ENCODE measurements around the gene NFATC3. TPM values are rescaled to one million over a fixed set of nuclear protein-coding genes. Genes with fewer than 3 reads are reported as not detected.

NFATC3 gene
- 52.7 and 53.9 TPM in 2 replicates for total RNA-seq (2014; rRNA removed; shearing (Covaris generic))

DNA sequence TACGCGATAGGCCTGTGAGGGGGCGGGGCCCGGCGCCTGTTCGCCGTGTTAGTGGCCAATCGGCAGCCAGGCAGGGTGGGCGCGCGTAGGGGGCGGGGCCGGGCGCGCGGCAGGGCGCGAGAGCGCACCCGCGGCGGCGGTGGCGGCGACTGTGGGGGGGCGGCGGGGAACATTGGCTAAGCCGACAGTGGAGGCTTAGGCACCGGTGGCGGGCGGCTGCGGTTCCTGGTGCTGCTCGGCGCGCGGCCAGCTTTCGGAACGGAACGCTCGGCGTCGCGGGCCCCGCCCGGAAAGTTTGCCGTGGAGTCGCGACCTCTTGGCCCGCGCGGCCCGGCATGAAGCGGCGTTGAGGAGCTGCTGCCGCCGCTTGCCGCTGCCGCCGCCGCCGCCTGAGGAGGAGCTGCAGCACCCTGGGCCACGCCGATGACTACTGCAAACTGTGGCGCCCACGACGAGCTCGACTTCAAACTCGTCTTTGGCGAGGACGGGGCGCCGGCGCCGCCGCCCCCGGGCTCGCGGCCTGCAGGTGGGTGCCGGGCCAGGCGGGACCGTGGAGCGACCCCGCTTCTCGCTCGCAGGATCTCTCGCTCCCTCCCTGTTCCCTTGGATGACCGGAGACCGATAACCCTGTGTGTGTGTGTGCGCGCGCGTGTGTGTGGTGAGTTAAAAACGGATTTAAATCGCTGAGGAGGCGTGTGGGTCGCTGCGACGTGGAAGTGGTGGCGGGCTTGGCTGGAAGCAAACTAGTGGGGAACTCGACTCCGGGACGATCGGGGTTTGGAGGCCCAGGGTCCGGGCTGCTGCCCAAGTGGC lies at the start of gene NFATC3:
NFATC3 (plus strand) TSS at position 112 of the 813 bp plus-strand sequence; CDS start at position 424, 312 bp downstream.
- no peaks in the 10 kb centered on the region for H3K9me3 ChIP-seq (replicated peaks)
- H3K4me3 ChIP-seq, result peak within 1 kb of the TSS; percentile 89
- H3K27ac ChIP-seq, result peak within 1 kb of the TSS; percentile 96
- no peaks in the 10 kb centered on the region for H3K36me3 ChIP-seq
- H3K4me1 ChIP-seq, result no peaks in the 10 kb centered on the region
- peak; percentile 53 to 96 for DNase-seq
- H3K27me3 ChIP-seq, result no peaks in the 10 kb centered on the region

DNA sequence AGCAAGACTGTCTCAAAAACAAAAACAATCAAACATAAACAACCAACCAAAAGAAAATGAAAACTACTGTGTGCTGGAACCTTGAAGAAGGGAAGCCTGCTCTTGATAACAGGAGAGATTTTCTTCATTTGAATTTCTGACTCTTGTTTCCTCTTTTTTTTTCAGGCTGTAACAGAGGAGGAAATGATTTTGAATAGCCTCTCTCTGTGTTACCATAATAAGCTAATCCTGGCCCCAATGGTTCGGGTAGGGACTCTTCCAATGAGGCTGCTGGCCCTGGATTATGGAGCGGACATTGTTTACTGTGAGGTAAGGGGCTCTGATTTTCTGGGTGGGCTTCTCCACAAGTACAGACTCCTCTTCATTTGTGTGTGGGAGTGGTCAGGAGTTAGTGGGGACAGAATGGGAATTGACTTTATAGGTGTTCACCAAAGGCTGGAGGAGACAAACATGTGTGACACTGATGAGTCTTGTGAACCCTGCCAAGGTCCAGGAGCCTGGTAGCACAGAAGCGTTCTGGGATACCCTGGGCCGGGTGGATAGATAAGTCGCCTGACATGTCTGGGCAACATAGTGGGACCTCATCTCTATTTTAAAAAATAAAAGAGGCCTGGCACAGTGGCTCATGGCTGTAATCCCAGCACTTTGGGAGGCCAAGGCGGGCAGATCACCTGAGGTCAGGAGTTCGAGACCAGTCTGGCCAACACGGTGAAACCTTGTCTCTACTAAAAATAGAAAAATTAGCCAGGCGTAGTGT lies 47.2 kb upstream of the NFATC3 start:
- Histone ChIP-seq H3K4me1 (no peaks in the 10 kb centered on the region), H3K27ac (no peak overlapping the region), H3K36me3 (0 out of 2 replicates have a peak, but pooled peaks cover 2% of the 10 kb centered on the region), H3K4me3 (no peak overlapping the region), H3K9me3 (replicated peaks) (no peaks in the 10 kb centered on the region), H3K27me3 (no peaks in the 10 kb centered on the region)
- no peak for DNase-seq

DNA sequence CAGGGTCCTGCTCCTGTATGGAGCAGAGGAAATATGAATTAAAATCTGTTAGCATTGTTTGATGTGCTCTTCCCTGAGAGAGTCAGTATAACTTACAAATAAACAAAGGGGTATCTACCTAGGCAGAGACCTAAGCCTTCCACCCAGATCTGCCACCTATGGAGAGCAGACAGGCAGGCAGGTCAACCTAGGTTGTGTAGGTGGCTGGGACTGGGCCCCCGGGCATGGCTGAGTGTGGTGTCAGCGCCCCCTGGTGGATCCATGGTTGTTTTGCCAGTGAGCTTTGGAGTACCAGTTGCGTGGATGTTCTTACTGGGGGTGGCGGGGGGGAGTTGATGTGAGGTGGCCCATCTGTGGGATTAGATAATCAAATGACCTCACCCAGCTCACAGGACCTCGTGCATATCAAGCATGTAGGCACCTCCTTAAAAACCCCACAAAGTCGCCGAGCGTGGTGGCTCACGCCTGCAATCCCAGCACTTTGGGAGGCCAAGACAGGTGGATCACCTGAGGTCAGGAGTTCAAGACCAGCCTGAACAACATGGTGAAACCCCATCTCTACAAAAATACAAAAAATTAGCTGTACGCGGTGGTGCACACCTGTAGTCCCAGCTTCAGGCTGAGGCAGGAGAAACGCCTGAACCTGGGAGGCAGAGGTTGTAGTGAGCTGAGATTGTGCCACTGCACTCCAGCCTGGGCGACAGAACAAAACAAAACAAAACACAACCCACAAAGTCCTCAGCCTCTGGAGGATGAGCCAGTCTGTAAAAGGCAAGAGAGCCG lies 44.5 kb upstream of the NFATC3 start:
- DNase-seq, result peak; percentile 54 to 78
- no peaks in the 10 kb centered on the region for H3K4me1 ChIP-seq
- H3K36me3 ChIP-seq, result 0 out of 2 replicates have a peak, but pooled peaks cover 2% of the 10 kb centered on the region
- no peak overlapping the region for H3K4me3 ChIP-seq
- no peaks in the 10 kb centered on the region for H3K9me3 ChIP-seq (replicated peaks)
- H3K27ac ChIP-seq, result no peak overlapping the region
- no peaks in the 10 kb centered on the region for H3K27me3 ChIP-seq

DNA sequence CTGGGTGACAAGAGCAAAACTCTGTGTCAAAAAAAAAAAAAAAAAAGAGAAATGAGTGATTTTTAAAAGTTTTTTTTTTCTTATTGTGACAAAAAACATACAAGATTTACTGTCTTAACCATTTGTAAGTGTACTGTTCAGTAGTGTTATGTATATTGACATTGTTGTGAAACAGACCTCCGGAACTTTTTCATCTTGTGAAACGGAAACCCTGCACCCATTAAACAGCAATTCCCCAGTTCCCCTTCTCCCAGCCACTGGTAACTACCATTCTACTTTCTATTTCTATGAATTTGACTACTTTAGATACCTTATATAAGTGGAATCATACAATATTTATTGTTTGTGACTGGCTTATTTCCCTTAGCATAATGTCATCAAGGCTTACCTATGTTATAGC lies 43.4 kb upstream of the NFATC3 start:
- no peak overlapping the region for H3K27ac ChIP-seq
- H3K9me3 ChIP-seq (replicated peaks), result no peaks in the 10 kb centered on the region
- no peak for DNase-seq
- H3K36me3 ChIP-seq, result 0 out of 2 replicates have a peak, but pooled peaks cover 2% of the 10 kb centered on the region
- H3K27me3 ChIP-seq, result no peaks in the 10 kb centered on the region
- no peak overlapping the region for H3K4me3 ChIP-seq
- no peaks in the 10 kb centered on the region for H3K4me1 ChIP-seq

DNA sequence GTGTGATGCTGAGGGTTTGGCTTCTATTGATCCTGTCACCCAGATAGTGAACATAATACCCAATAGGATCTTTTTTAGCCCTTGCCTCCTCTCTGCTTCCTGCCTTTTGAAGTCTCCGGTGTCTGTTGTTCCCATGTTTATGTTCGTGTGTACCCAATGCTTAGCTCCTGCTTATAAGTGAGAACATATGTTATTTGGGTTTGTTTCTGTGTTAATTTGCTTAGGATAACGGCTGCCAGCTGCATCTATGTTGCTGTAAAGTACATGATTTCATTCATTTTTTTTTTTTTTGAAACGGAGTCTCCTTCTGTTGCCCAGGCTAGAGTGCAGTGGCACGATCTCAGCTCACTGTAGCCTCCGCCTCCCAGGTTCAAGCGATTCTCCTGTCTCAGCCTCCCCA lies 39.1 kb upstream of the NFATC3 start:
- H3K27ac ChIP-seq, result no peak overlapping the region
- no peaks in the 10 kb centered on the region for H3K4me1 ChIP-seq
- DNase-seq, result no peak
- no peaks in the 10 kb centered on the region for H3K36me3 ChIP-seq
- no peaks in the 10 kb centered on the region for H3K9me3 ChIP-seq (replicated peaks)
- H3K27me3 ChIP-seq, result no peaks in the 10 kb centered on the region
- no peak overlapping the region for H3K4me3 ChIP-seq

DNA sequence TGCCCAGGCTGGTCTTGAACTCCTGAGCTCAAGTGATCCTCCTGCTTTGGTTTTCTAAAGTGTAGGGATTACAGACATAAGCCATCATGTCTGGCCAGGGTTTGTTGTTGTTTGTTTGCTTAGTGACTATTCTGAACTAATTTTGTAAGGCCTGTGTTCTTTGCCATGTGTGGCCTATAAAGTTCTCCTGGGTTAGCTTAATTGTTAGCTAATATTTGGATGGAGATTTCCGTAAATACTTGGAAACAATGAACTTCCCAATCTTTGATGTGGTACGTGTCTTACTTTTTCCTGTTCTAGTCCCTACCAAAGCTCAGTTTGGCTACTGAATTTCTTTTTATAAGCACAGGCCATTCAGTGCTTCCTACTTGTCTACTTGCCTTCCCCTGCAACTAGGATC lies 37.2 kb upstream of the NFATC3 start:
- no peak overlapping the region for H3K27ac ChIP-seq
- DNase-seq, result no peak
- H3K4me1 ChIP-seq, result no peaks in the 10 kb centered on the region
- no peaks in the 10 kb centered on the region for H3K27me3 ChIP-seq
- H3K36me3 ChIP-seq, result no peaks in the 10 kb centered on the region
- no peaks in the 10 kb centered on the region for H3K9me3 ChIP-seq (replicated peaks)
- H3K4me3 ChIP-seq, result no peak overlapping the region

DNA sequence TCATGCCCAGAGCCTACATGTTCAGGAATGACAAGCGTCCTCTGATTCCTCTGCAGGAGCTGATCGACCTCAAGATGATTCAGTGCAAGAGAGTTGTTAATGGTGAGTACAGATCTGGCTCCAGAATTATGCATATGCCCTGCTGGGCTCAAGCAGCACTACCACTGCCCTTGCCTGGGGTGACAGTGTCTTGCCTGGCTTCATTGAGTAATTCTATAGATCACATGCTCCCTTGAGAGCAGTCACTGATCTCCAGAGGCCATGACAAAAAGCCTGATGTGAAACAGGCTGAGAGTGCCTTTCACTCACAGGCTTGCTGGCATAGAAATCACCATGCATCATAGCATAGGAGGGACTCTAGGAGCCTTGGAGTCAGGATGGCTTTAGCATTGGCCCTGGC lies 35.7 kb upstream of the NFATC3 start:
- H3K4me1 ChIP-seq, result no peaks in the 10 kb centered on the region
- no peak for DNase-seq
- H3K27me3 ChIP-seq, result no peaks in the 10 kb centered on the region
- H3K9me3 ChIP-seq (replicated peaks), result no peaks in the 10 kb centered on the region
- no peak overlapping the region for H3K27ac ChIP-seq
- no peak overlapping the region for H3K4me3 ChIP-seq
- H3K36me3 ChIP-seq, result no peaks in the 10 kb centered on the region

DNA sequence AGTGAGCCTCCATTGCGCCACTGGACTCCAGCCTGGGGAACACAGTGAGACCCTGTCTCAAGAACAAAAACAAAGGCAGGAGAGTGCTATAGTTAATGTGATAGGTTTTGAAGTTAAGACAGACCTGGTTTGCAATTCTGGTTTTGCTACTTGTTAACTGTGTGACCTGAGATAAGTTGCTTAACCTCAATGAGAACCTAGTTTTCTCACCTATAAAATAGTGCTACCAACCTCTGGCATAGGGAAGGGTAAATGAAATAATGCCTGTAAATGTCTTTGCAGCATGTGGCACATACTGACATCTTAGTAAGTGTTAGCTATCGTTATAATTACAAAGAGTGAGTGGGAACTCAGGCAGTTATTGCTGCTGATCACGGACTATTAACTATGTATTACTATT lies 29.8 kb upstream of the NFATC3 start:
- no peak overlapping the region for H3K4me3 ChIP-seq
- no peaks in the 10 kb centered on the region for H3K9me3 ChIP-seq (replicated peaks)
- no peaks in the 10 kb centered on the region; the same call in 1 of the 2 replicates for H3K36me3 ChIP-seq
- no peak overlapping the region for H3K27ac ChIP-seq
- H3K27me3 ChIP-seq, result no peaks in the 10 kb centered on the region
- DNase-seq, result no peak
- no peaks in the 10 kb centered on the region for H3K4me1 ChIP-seq

DNA sequence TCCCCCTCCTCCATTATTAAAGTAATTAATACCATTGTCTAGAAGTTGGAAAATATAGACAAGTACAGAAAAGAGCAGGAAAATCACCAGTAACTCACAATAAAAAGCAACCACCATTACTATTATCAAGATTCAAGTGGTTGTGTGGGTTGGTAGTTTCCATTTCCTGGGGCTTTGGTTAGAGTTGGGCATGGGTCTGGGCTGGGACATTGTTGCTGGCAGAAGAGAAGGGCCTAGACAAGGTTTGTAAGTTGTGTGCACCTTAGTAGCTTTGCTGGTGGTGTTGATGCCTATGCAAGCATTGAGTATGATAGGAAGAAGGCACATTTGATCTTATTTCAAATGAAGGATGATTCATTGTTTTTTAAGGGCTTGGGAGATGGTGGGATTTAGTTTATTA lies 25.4 kb upstream of the NFATC3 start:
- H3K4me1 ChIP-seq, result no peaks in the 10 kb centered on the region
- DNase-seq, result no peak
- no peaks in the 10 kb centered on the region; the same call in 1 of the 2 replicates for H3K36me3 ChIP-seq
- no peaks in the 10 kb centered on the region for H3K27me3 ChIP-seq
- H3K4me3 ChIP-seq, result no peak overlapping the region
- no peak overlapping the region for H3K27ac ChIP-seq
- H3K9me3 ChIP-seq (replicated peaks), result no peaks in the 10 kb centered on the region

DNA sequence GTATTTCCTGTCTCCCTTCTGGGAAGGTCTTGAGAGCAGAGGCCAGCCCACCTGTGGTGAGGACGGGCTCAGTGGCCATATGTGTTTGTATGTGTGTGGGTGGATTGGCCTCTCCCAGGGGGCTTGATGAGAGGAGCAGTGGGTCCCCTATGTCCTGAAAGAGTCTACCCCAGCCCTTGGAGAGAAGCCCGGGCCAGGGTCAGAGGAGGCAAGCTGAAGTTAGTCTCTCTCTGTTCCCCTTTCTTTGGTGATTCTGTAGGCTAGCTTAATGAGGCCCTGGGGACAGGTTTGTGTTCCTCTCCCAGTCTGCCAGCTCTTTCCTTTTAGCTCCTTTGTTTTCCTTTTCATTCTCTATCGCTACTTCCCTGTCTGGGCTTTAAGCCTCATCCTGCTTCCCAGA lies 23.8 kb upstream of the NFATC3 start:
- DNase-seq, result no peak
- H3K9me3 ChIP-seq (replicated peaks), result no peaks in the 10 kb centered on the region

DNA sequence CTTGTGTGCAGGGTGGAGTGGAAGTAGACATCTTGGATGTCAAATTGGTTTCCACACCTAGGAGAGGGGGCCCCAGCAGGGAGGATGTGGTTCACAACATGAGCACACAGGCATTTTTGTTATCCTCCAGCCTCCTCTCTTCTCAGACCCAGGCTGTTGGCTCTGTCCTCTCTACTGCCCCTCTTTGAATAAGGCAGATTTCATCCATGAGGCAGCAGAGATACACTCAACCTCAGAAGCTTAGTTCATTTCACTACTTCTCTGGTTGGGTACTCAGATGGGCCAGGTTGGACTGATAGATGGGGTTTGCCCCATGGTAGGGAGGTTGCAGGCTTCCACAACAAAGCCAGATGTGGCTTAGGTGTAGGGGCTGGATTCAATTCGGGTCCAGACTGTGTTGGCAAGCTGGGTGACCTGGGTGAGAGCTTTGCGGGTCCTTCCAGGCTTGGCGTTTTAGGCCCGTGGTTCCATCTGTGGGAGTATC lies 22.2 kb upstream of the NFATC3 start:
- Histone ChIP-seq H3K4me3 (no peak overlapping the region), H3K27ac (no peak overlapping the region), H3K27me3 (no peaks in the 10 kb centered on the region), H3K9me3 (replicated peaks) (no peaks in the 10 kb centered on the region), H3K4me1 (peaks cover 5% of the 10 kb centered on the region), H3K36me3 (no peaks in the 10 kb centered on the region)
- no peak for DNase-seq

More for the DNA sequence above, 23.8 kb upstream of the NFATC3 start:
- Histone ChIP-seq H3K4me1 (no peaks in the 10 kb centered on the region), H3K27ac (no peak overlapping the region), H3K36me3 (no peaks in the 10 kb centered on the region; the same call in 1 of the 2 replicates), H3K27me3 (no peaks in the 10 kb centered on the region), H3K4me3 (no peak overlapping the region)

DNA sequence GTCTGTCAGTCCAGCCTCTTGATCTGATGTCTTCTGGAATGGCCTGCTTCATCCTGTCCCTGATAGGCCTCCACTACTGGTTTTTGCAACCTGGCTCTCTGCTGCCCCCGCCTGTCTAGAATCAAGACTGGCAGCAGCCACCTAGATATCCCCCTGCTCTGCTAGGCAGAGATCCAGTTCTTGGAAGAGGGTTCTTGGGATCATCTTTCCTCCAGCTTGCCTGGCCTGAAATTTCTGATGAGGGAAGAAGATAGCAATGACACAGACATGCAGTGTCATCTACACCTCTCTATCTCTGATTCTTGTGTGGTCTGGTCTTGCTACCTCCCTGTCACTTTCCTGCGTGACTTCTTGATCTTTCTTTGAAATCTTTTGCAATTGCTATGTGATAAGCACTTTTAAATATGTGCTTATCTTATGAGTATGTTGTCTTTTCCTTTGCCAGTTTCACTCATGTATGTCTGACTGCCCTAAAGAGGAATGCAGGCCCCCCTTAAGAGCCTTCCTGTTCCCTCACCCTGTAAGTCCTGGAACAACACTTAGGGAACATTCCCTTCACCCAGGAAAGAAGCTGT lies 20.3 kb upstream of the NFATC3 start:
- Histone ChIP-seq H3K9me3 (replicated peaks) (no peaks in the 10 kb centered on the region), H3K27ac (no peak overlapping the region), H3K27me3 (no peaks in the 10 kb centered on the region), H3K4me1 (peaks cover 19% of the 10 kb centered on the region), H3K36me3 (no peaks in the 10 kb centered on the region), H3K4me3 (no peak overlapping the region)
- DNase-seq, result peak; percentile 67 to 76

DNA sequence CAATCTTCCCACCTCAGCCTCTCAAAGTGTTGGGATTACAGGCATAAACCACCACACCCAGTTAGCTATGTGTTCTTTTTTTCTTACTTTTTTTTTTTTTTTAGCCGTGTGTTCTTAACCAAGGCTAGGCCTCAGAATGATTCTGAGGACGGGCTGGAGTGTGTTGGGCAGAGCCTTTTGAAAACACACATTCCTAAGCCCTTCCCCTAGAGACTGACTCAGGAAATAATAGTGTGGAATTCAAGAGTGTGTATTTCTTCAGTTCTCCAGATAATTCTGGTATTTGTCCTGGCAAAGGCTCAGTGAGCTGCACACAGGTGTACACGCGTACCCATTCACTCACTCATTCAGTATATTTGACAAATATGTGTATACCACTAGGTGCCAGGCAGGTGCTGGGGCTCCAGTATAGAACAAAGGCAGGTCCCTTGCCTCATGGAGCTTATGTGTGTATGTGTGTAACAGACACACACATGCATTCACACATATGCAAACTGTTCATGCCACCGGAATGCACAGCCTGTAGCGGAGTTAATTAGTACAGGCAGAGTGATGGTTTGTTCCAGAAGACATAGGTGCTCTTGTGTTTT lies 19.4 kb upstream of the NFATC3 start:
- no peak overlapping the region for H3K4me3 ChIP-seq
- no peak for DNase-seq
- no peak overlapping the region for H3K27ac ChIP-seq
- no peaks in the 10 kb centered on the region for H3K36me3 ChIP-seq
- H3K27me3 ChIP-seq, result no peaks in the 10 kb centered on the region
- H3K4me1 ChIP-seq, result peaks cover 28% of the 10 kb centered on the region
- H3K9me3 ChIP-seq (replicated peaks), result no peaks in the 10 kb centered on the region

DNA sequence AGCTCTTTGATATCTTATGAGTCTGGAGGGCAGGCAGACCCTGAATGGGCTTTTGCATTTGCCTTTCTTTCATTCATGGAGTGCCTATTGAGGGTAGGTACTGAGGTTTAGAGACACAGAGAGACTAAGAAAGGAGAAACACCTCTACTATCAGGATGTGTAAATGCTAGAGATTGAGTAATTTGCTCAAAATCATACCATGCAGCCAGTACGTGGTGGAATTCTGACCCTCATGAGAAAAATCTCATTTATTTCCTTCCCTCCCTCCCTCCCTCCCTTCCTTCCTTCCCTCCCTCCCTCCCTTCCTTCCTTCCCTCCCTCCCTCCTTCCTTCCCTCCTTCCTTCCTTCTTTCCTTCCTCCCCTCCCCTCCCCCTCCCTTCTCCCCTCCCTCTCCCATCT lies 18.4 kb upstream of the NFATC3 start:
- no peaks in the 10 kb centered on the region for H3K9me3 ChIP-seq (replicated peaks)
- peaks cover 33% of the 10 kb centered on the region for H3K4me1 ChIP-seq
- H3K4me3 ChIP-seq, result no peak overlapping the region
- DNase-seq, result no peak
- no peaks in the 10 kb centered on the region for H3K27me3 ChIP-seq
- no peak overlapping the region for H3K27ac ChIP-seq
- no peaks in the 10 kb centered on the region for H3K36me3 ChIP-seq
